Upper lobe of left lung (tissue), 4 donors: Measurements from ENCODE around the gene CSNK1G2.

Experiments used
- CTCF ChIP-seq, 6 experiments: fragments of 450-650 bp in 4 of 6; fragments of 200-600 bp in 2 of 6; sonication (generic) in 2 of 6; IDR thresholded peaks; one replicate each; pipeline ENCODE4 v1.5.1; 2016 to 2019; ENCODE audit warnings: antibody characterized with exemption in 6 of 6
- EP300 ChIP-seq, 4 donors: sonication (generic); formaldehyde crosslinking; IDR thresholded peaks; one replicate each; pipeline ENCODE4 v1.5.1; 2017; ENCODE audit warnings: antibody characterized with exemption in 4 of 4, control low read depth in 2 of 4
- POLR2A ChIP-seq, 4 donors: fragments of 450-650 bp; IDR thresholded peaks; one replicate each; pipeline ENCODE4 v1.5.1; 2016 to 2017; ENCODE audit warnings: antibody characterized with exemption in 4 of 4, mild to moderate bottlenecking in 2 of 4
- POLR2AphosphoS5 ChIP-seq, 2 donors: sonication (generic); formaldehyde crosslinking; IDR thresholded peaks; one replicate each; pipeline ENCODE4 v1.5.1; 2017; ENCODE audit warnings: antibody characterized with exemption in 2 of 2

GRCh38 chr19:1944088-1944915 is 3.3 kb downstream of the CSNK1G2 start:
- TF ChIP-seq CTCF (IDR thresholded peaks at IDR 0.05) (no peak), POLR2AphosphoS5 (IDR thresholded peaks at IDR 0.05) (no peak), EP300 (IDR thresholded peaks at IDR 0.05) (no peak), POLR2A (IDR thresholded peaks at IDR 0.05) (no peak)
